Transverse colon (tissue), 3 donors: Measurements from ENCODE around the gene BAHCC1.

ENCODE experiments used
- CTCF ChIP-seq, 5 experiments: fragments of 200-600 bp in 3 of 5; fragments of 450-650 bp in 2 of 5; sonication (generic) in 3 of 5; IDR thresholded peaks; 1 replicate in 2 of 5; 2 replicates in 3 of 5; pipeline ENCODE4 v1.5.1; 2016 to 2017; ENCODE audit warnings: antibody characterized with exemption in 5 of 5, inconsistent platforms in 3 of 5, mild to moderate bottlenecking in 2 of 5, moderate library complexity in 1 of 5
- POLR2A ChIP-seq: fragments of 450-650 bp; IDR thresholded peaks from one replicate; pipeline ENCODE4 v1.6.1; 2016; ENCODE audit warnings: antibody characterized with exemption, mild to moderate bottlenecking, moderate library complexity

GRCh38 chr17:81457917-81458555 is 62.8 kb downstream of the BAHCC1 start:
- TF ChIP-seq CTCF (IDR thresholded peaks at IDR 0.05): no peak
- TF ChIP-seq POLR2A: no peak
